CD14-positive monocyte (primary cell): ENCODE results near the gene EGF. TPM values are rescaled to one million over a fixed set of nuclear protein-coding genes. Genes with fewer than 3 reads are reported as not detected.

Experiments used
- DNase-seq, 3 donors: peaks; one replicate each; pipeline ENCODE4 v3.0.0-alpha.2; 2011 to 2022
- H2AFZ ChIP-seq: 2 replicates; pipeline ENCODE4 v1.6.0; 2012; ENCODE audit warnings: mild to moderate bottlenecking, low read depth, low read length, inconsistent platforms; ENCODE audit not compliant: insufficient read depth, poor library complexity, severe bottlenecking
- H3K27ac ChIP-seq, 2 donors: 1 replicate in 1 of 2; 2 replicates in 1 of 2; pipeline ENCODE4 v1.5.1; 2012 to 2013; ENCODE audit warnings: low read length in 2 of 2, control low read depth in 1 of 2, inconsistent platforms in 1 of 2, low read depth in 1 of 2, mild to moderate bottlenecking in 1 of 2
- H3K27me3 ChIP-seq, 2 donors: one replicate each; pipeline versions ENCODE4 v1.6.0 to v1.6.1; 2011 to 2013; ENCODE audit warnings: low read length in 2 of 2; ENCODE audit not compliant: control insufficient read depth in 2 of 2, insufficient read depth in 2 of 2
- H3K36me3 ChIP-seq, 2 donors: replicated peaks in 1 of 2; 1 replicate in 1 of 2; 2 replicates in 1 of 2; pipeline versions ENCODE4 v1.5.1 to v1.6.1; 2012 to 2013; ENCODE audit warnings: low read length in 2 of 2, control low read depth in 1 of 2, inconsistent platforms in 1 of 2, mild to moderate bottlenecking in 1 of 2; ENCODE audit not compliant: insufficient read depth in 2 of 2, control insufficient read depth in 1 of 2
- H3K4me1 ChIP-seq, 2 donors: 1 replicate in 1 of 2; 2 replicates in 1 of 2; pipeline versions ENCODE4 v1.5.1 to v1.6.1; 2012 to 2013; ENCODE audit warnings: low read length in 2 of 2, control low read depth in 1 of 2, inconsistent platforms in 1 of 2, mild to moderate bottlenecking in 1 of 2, moderate library complexity in 1 of 2; ENCODE audit not compliant: insufficient read depth in 2 of 2, control insufficient read depth in 1 of 2
- H3K4me2 ChIP-seq: replicated peaks from 2 replicates; pipeline ENCODE3; 2012; ENCODE audit warnings: low read length, moderate library complexity, mild to moderate bottlenecking; ENCODE audit not compliant: poor library complexity, severe bottlenecking; ENCODE audit errors: extremely low read depth
- H3K4me3 ChIP-seq, 3 experiments: fragments of 200-600 bp in 1 of 3; sonication (generic) in 1 of 3; replicated peaks in 1 of 3; 1 replicate in 2 of 3; 2 replicates in 1 of 3; pipeline ENCODE4 v1.5.1; 2011 to 2013; ENCODE audit warnings: low read length in 3 of 3, mild to moderate bottlenecking in 3 of 3, control low read depth in 2 of 3, low read depth in 2 of 3, inconsistent platforms in 1 of 3, moderate library complexity in 1 of 3
- H3K79me2 ChIP-seq: 2 replicates; pipeline ENCODE4 v1.6.0; 2012; ENCODE audit warnings: mild to moderate bottlenecking, control low read depth, inconsistent platforms, low read length, moderate library complexity; ENCODE audit not compliant: insufficient read depth
- H3K9ac ChIP-seq: 2 replicates; pipeline ENCODE4 v1.6.0; 2017; ENCODE audit warnings: low read length, mild to moderate bottlenecking; ENCODE audit not compliant: insufficient read depth, poor library complexity, severe bottlenecking
- H3K9me3 ChIP-seq, 2 donors: replicated peaks in 1 of 2; 1 replicate in 1 of 2; 2 replicates in 1 of 2; pipeline versions ENCODE4 v1.5.1 to v1.6.1; 2012 to 2013; ENCODE audit warnings: low read length in 2 of 2, control low read depth in 1 of 2; ENCODE audit not compliant: control insufficient read depth in 1 of 2, insufficient read depth in 1 of 2
- H4K20me1 ChIP-seq: 2 replicates; pipeline ENCODE4 v1.6.0; 2012; ENCODE audit warnings: mild to moderate bottlenecking, low read length, control low read depth, moderate library complexity; ENCODE audit not compliant: insufficient read depth
- H3K27ac Mint-ChIP-seq, 7 donors: one replicate each; pipeline ENCODE4 v1.8.0; 2020; ENCODE audit warnings: mild to moderate bottlenecking in 7 of 7, mixed read lengths in 7 of 7, moderate library complexity in 6 of 7, inconsistent platforms in 2 of 7
- H3K27me3 Mint-ChIP-seq, 3 donors: one replicate each; pipeline ENCODE4 v1.8.0; 2021 to 2022; ENCODE audit warnings: low read depth in 3 of 3, mild to moderate bottlenecking in 3 of 3, mixed read lengths in 3 of 3, moderate library complexity in 3 of 3, inconsistent platforms in 1 of 3
- H3K36me3 Mint-ChIP-seq, 2 donors: one replicate each; pipeline ENCODE4 v1.8.0; 2020; ENCODE audit warnings: mixed read lengths in 2 of 2, inconsistent platforms in 1 of 2, mild to moderate bottlenecking in 1 of 2
- H3K4me1 Mint-ChIP-seq: one replicate; pipeline ENCODE4 v1.8.0; 2020; ENCODE audit warnings: mild to moderate bottlenecking, mixed read lengths
- H3K4me3 Mint-ChIP-seq, 2 donors: one replicate each; pipeline ENCODE4 v1.8.0; 2020; ENCODE audit warnings: mild to moderate bottlenecking in 2 of 2, mixed read lengths in 2 of 2, moderate library complexity in 1 of 2
- H3K9me3 Mint-ChIP-seq, 7 donors: one replicate each; pipeline ENCODE4 v1.8.0; 2020 to 2022; ENCODE audit warnings: mixed read lengths in 7 of 7, mild to moderate bottlenecking in 6 of 7, moderate library complexity in 6 of 7, inconsistent platforms in 2 of 7
- CTCF ChIP-seq: fragments of 200-600 bp; IDR thresholded peaks from one replicate; pipeline ENCODE4 v1.8.0; 2022; ENCODE audit warnings: antibody characterized with exemption, mild to moderate bottlenecking
- WGBS: methylation state at CpG from one replicate; pipeline ENCODE4 v1.1.5; 2013; ENCODE audit warnings: missing lambda C conversion rate; ENCODE audit not compliant: insufficient coverage; 5-methylcytosine and 5-hydroxymethylcytosine counted together
- intact Hi-C, 2 donors: fragments of 100-400 bp; cut with micrococcal nuclease; formaldehyde crosslinking; loops; one replicate each; pipeline versions ENCODE4 v1.15.0 to v1.15.1; 2023
- polyA plus RNA-seq, 3 donors: library from polyadenylated mRNA; depleted of rRNA in 1 of 3; unstranded in 2 of 3; stranded (reverse) in 1 of 3; fragments of 300-500 nt in 2 of 3; fragments of >200 nt in 1 of 3; fragmentation: Illumina TruSeq in 2 of 3; gene quantifications; 1 replicate in 2 of 3; 2 replicates in 1 of 3; pipeline ENCODE4 v1.2.3, GENCODE V29; 2012 to 2021

Gene EGF
- polyA plus RNA-seq, 3 donors: 0.17 to 4.8 TPM; not detected in 1

GRCh38 chr4:109876634-109877265 is 35.9 kb upstream of the EGF start:
- Histone ChIP-seq H3K79me2 (no peaks in the 10 kb centered on the region), H4K20me1 (no peaks in the 10 kb centered on the region), H3K27ac (no peak overlapping the region), H3K4me2 (no peak overlapping the region), H2AFZ (no peak overlapping the region), H3K27me3 (no peaks in the 10 kb centered on the region), H3K4me3 (no peak overlapping the region), H3K9me3 (no peaks in the 10 kb centered on the region), H3K36me3 (no peaks in the 10 kb centered on the region), H3K4me1 (no peaks in the 10 kb centered on the region), H3K9ac (no peak overlapping the region)
- H3K27ac Mint-ChIP-seq: no peak overlapping the region
- peaks cover 0 to 3% (median 2%) of the 10 kb centered on the region in 7 donors for H3K9me3 Mint-ChIP-seq
- no peak for DNase-seq
- no peaks in the 10 kb centered on the region for H3K4me1 Mint-ChIP-seq
- peaks cover 0 to 4% (median 0%) of the 10 kb centered on the region in 3 donors for H3K27me3 Mint-ChIP-seq
- no peak overlapping the region for H3K4me3 Mint-ChIP-seq
- TF ChIP-seq CTCF: no peak
- intact Hi-C loops: no loop called here
- H3K36me3 Mint-ChIP-seq: no peaks in the 10 kb centered on the region
- no CpG with 5 or more reads among the region's 2 CpGs for WGBS

DNA sequence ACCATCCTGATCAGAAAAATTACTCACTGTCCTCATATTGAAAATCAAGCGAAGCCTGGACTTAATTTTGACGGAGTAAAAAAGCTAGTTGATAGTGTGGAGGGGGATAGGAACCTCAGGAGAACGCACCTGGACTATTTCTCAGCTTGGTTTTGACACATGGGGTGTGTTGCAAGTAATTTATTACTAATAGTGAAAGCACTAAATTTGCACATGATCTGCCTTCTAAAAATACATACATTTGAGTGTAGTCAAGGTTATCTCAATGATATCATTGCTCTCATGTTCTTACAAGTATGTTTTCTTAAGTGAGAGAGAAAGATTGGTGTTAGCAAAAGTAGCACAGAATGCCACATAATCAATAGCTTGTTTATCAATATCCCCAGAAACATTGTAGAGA is 35.3 kb upstream of the EGF start:
- no peaks in the 10 kb centered on the region for H3K36me3 ChIP-seq
- intact Hi-C loops: no loop called here
- H3K36me3 Mint-ChIP-seq: no peaks in the 10 kb centered on the region
- no peak overlapping the region for H3K4me2 ChIP-seq
- no peak for DNase-seq
- H3K4me1 Mint-ChIP-seq: no peaks in the 10 kb centered on the region
- H4K20me1 ChIP-seq: no peaks in the 10 kb centered on the region
- no peaks in the 10 kb centered on the region for H3K4me1 ChIP-seq
- H3K79me2 ChIP-seq: no peaks in the 10 kb centered on the region
- H3K27ac ChIP-seq: no peak overlapping the region
- no peaks in the 10 kb centered on the region for H3K27me3 ChIP-seq
- no peak overlapping the region for H3K27ac Mint-ChIP-seq
- H2AFZ ChIP-seq: no peak overlapping the region
- no CpG with 5 or more reads among the region's 3 CpGs for WGBS
- H3K4me3 Mint-ChIP-seq: no peak overlapping the region
- no peak for TF ChIP-seq CTCF
- no peak overlapping the region for H3K9ac ChIP-seq
- H3K9me3 Mint-ChIP-seq: peaks cover 0 to 3% (median 2%) of the 10 kb centered on the region in 7 donors
- no peaks in the 10 kb centered on the region for H3K9me3 ChIP-seq
- peaks cover 0 to 4% (median 0%) of the 10 kb centered on the region in 3 donors for H3K27me3 Mint-ChIP-seq
- H3K4me3 ChIP-seq: no peak overlapping the region
